KMS-11 (cell line): ENCODE data around the gene NDUFB10.
A peak's percentile ranks its signal among the peaks of the same experiment; 100 is the strongest.
"Not testable (repeated sequence)": the region's sequence is repeated elsewhere in the genome, so short reads cannot be mapped to it uniquely, and the experiment has no call there.

Experiments
- H2AFZ ChIP-seq: fragments of 200-600 bp; sonication (generic); 2 replicates; pipeline ENCODE4 v1.6.1; 2016; ENCODE audit warnings: antibody characterized with exemption, mixed run types, low read depth
- H3K27ac ChIP-seq: fragments of 200-600 bp; sonication (generic); 2 replicates; pipeline ENCODE4 v1.6.1; 2016; ENCODE audit warnings: mild to moderate bottlenecking, mixed run types
- H3K27me3 ChIP-seq: fragments of 200-600 bp; sonication (generic); 2 replicates; pipeline ENCODE4 v1.6.1; 2017; ENCODE audit warnings: mild to moderate bottlenecking, low read depth, mixed run types, moderate library complexity; ENCODE audit not compliant: insufficient read depth
- H3K36me3 ChIP-seq: fragments of 200-600 bp; sonication (generic); 2 replicates; pipeline ENCODE4 v1.6.1; 2017; ENCODE audit warnings: mild to moderate bottlenecking, mixed run types; ENCODE audit not compliant: insufficient read depth
- H3K4me1 ChIP-seq: fragments of 200-600 bp; sonication (generic); 2 replicates; pipeline ENCODE4 v1.6.1; 2016; ENCODE audit warnings: mild to moderate bottlenecking, low read depth, mixed run types; ENCODE audit not compliant: poor library complexity, severe bottlenecking
- H3K4me2 ChIP-seq: fragments of 200-600 bp; sonication (generic); 2 replicates; pipeline ENCODE4 v1.7.0; 2016; ENCODE audit warnings: mild to moderate bottlenecking, mixed run types
- H3K4me3 ChIP-seq: fragments of 200-600 bp; sonication (generic); IDR thresholded peaks from 2 replicates; pipeline ENCODE4 v1.6.1; 2017; ENCODE audit warnings: low read depth, low read length, mixed read lengths; ENCODE audit not compliant: insufficient read depth
- H3K79me2 ChIP-seq: fragments of 200-600 bp; sonication (generic); 2 replicates; pipeline ENCODE4 v1.6.1; 2016; ENCODE audit warnings: low read depth, mixed run types; ENCODE audit not compliant: insufficient read depth
- H3K9ac ChIP-seq: fragments of 200-600 bp; sonication (generic); 2 replicates; pipeline ENCODE4 v1.6.1; 2016; ENCODE audit warnings: mild to moderate bottlenecking, mixed run types
- H4K20me1 ChIP-seq: fragments of 200-600 bp; sonication (generic); 2 replicates; pipeline ENCODE4 v1.6.1; 2016; ENCODE audit warnings: mild to moderate bottlenecking, mixed run types; ENCODE audit not compliant: insufficient read depth
- TF ChIP-seq, protein P1 (sequence below): fragments of 200-600 bp; sonication (generic); conservative IDR thresholded peaks from 2 replicates; pipeline ENCODE4 v1.6.1; 2017; ENCODE audit warnings: low read depth, mild to moderate bottlenecking, antibody characterized with exemption, low read length, moderate library complexity, mixed read lengths

NDUFB10 gene

GRCh38 chr16:1919327-1919998, 39.9 kb upstream of the NDUFB10 start:
- Histone ChIP-seq H3K9ac (no peak overlapping the region), H4K20me1 (no peaks in the 10 kb centered on the region), H2AFZ (no peak overlapping the region), H3K4me2 (no peak overlapping the region), H3K4me1 (no peaks in the 10 kb centered on the region), H3K79me2 (no peaks in the 10 kb centered on the region), H3K27me3 (peaks cover 94% of the 10 kb centered on the region), H3K4me3 (no peak overlapping the region), H3K36me3 (no peaks in the 10 kb centered on the region), H3K27ac (no peak overlapping the region)
- TF ChIP-seq, protein P1, sequence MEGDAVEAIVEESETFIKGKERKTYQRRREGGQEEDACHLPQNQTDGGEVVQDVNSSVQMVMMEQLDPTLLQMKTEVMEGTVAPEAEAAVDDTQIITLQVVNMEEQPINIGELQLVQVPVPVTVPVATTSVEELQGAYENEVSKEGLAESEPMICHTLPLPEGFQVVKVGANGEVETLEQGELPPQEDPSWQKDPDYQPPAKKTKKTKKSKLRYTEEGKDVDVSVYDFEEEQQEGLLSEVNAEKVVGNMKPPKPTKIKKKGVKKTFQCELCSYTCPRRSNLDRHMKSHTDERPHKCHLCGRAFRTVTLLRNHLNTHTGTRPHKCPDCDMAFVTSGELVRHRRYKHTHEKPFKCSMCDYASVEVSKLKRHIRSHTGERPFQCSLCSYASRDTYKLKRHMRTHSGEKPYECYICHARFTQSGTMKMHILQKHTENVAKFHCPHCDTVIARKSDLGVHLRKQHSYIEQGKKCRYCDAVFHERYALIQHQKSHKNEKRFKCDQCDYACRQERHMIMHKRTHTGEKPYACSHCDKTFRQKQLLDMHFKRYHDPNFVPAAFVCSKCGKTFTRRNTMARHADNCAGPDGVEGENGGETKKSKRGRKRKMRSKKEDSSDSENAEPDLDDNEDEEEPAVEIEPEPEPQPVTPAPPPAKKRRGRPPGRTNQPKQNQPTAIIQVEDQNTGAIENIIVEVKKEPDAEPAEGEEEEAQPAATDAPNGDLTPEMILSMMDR, result no peak

DNA sequence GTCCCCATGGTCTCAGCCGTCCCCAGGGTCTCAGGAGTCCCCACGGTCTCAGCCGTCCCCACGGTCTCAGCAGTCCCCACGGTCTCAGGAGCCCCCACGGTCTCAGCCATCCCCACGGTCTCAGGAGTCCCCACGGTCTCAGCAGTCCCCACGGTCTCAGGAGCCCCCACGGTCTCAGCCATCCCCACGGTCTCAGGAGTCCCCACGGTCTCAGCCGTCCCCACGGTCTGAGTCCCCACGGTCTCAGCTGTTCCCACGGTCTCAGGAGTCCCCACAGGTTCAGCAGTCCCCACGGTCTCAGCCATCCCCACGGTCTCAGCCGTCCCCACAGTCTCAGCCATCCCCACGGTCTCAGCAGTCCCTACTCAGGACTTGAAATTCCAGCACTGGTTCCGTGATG, 39.2 kb upstream of the NDUFB10 start:
- not testable (repeated sequence) for H2AFZ ChIP-seq, H3K79me2 ChIP-seq, H3K4me3 ChIP-seq, H3K9ac ChIP-seq, H3K36me3 ChIP-seq, H3K4me2 ChIP-seq, H4K20me1 ChIP-seq, H3K4me1 ChIP-seq, H3K27ac ChIP-seq
- H3K27me3 ChIP-seq, result peaks cover 94% of the 10 kb centered on the region

- no peak overlapping the region for H3K4me3 ChIP-seq
- peaks cover 92% of the 10 kb centered on the region for H3K27me3 ChIP-seq
- no peak overlapping the region for H3K27ac ChIP-seq
- H3K4me2 ChIP-seq, result peak overlapping the region; percentile 8; the same call in 1 of the 2 replicates
- no peaks in the 10 kb centered on the region for H3K4me1 ChIP-seq
- no peaks in the 10 kb centered on the region for H3K79me2 ChIP-seq
- TF ChIP-seq, protein P1, result no peak
- no peak overlapping the region for H3K9ac ChIP-seq
- no peaks in the 10 kb centered on the region for H4K20me1 ChIP-seq
- H2AFZ ChIP-seq, result peak overlapping the region; percentile 27; the same call in 1 of the 2 replicates
- no peaks in the 10 kb centered on the region for H3K36me3 ChIP-seq
Measured at GRCh38 chr16:1920727-1921171, 38.6 kb upstream of the NDUFB10 start.

GRCh38 chr16:1922357-1922756, 37.0 kb upstream of the NDUFB10 start:
- peaks cover 84% of the 10 kb centered on the region for H3K27me3 ChIP-seq
- H3K4me1 ChIP-seq, result no peaks in the 10 kb centered on the region
- no peak overlapping the region for H3K4me3 ChIP-seq
- TF ChIP-seq, protein P1, result no peak
- no peaks in the 10 kb centered on the region for H3K79me2 ChIP-seq
- H3K4me2 ChIP-seq, result no peak overlapping the region
- H4K20me1 ChIP-seq, result no peaks in the 10 kb centered on the region
- H3K27ac ChIP-seq, result no peak overlapping the region
- no peak overlapping the region for H2AFZ ChIP-seq
- no peak overlapping the region for H3K9ac ChIP-seq
- H3K36me3 ChIP-seq, result no peaks in the 10 kb centered on the region

DNA sequence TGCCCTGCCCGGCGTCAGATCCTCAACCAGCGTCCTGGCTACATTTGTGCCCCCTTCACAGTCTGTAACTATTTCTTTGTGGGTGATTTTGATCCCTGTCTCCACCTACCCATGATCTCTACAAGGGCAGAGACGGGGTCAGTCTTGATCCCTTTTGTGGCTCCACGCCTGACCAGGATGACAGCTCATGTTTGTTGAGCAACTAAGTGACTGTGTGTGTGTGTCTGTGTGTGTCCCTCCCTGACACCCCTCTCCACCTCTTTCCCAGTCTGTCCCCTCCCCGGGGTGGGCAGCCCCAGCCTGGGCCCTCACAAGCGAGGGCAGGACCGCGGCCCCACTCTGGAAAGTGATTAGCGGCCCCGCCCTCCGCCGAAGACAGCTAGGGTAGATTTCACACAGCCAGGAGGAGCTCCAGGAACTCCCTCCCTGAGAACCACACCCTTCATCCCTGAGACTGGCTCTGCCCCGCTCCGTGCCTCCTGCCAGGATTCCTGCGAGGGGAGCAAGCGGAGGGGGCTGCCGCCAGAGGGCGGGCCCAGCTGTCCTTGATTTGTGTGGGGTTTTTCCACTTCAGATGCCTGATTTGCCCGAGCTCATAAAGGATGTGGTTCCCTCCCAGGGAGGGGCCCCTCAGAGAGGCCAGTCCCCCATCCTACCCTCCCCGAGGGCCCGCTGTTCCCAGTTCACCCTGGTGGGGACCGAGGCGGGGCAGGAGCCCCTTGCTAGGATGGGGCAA, 35.9 kb upstream of the NDUFB10 start:
- no peaks in the 10 kb centered on the region for H3K36me3 ChIP-seq
- no peaks in the 10 kb centered on the region for H4K20me1 ChIP-seq
- H3K4me2 ChIP-seq, result no peak overlapping the region
- H3K27ac ChIP-seq, result no peak overlapping the region
- H3K4me1 ChIP-seq, result no peaks in the 10 kb centered on the region
- TF ChIP-seq, protein P1, result peak; percentile 45
- H2AFZ ChIP-seq, result no peak overlapping the region
- peaks cover 78% of the 10 kb centered on the region for H3K27me3 ChIP-seq
- H3K9ac ChIP-seq, result no peak overlapping the region
- H3K4me3 ChIP-seq, result no peak overlapping the region
- H3K79me2 ChIP-seq, result no peaks in the 10 kb centered on the region
